Chondrocyte (in vitro differentiated cells): ENCODE data around the gene SYTL3. TPM values are rescaled to one million over a fixed set of nuclear protein-coding genes. Genes with fewer than 3 reads are reported as not detected.
"Not testable (repeated sequence)": the region's sequence is repeated elsewhere in the genome, so short reads cannot be mapped to it uniquely, and the experiment has no call there.

ENCODE experiments used
- DNase-seq: peaks from one replicate; pipeline ENCODE4 v3.0.0; 2021; ENCODE audit warnings: mixed read lengths, low spot score
- H3K27ac Mint-ChIP-seq: one replicate; pipeline ENCODE4 v1.8.0; 2021; ENCODE audit warnings: mild to moderate bottlenecking, moderate library complexity, mixed read lengths; ENCODE audit not compliant: unreplicated experiment
- H3K27me3 Mint-ChIP-seq: 2 replicates; pipeline ENCODE4 v1.8.0; 2021; ENCODE audit warnings: low read depth, mixed read lengths
- H3K36me3 Mint-ChIP-seq: 2 replicates; pipeline ENCODE4 v1.8.0; 2021; ENCODE audit warnings: low read depth, mixed read lengths
- H3K4me1 Mint-ChIP-seq: 2 replicates; pipeline ENCODE4 v1.8.0; 2021; ENCODE audit warnings: low read depth, mild to moderate bottlenecking, mixed read lengths
- H3K4me3 Mint-ChIP-seq: one replicate; pipeline ENCODE4 v1.8.0; 2021; ENCODE audit warnings: mild to moderate bottlenecking, moderate library complexity, mixed read lengths; ENCODE audit not compliant: unreplicated experiment
- H3K9me3 Mint-ChIP-seq: 2 replicates; pipeline ENCODE4 v1.8.0; 2021; ENCODE audit warnings: low read depth, mixed read lengths
- CTCF ChIP-seq: fragments of 200-600 bp; sonication (generic); IDR thresholded peaks from 2 replicates; pipeline ENCODE4 v1.5.0; 2021; ENCODE audit warnings: antibody characterized with exemption, mild to moderate bottlenecking, moderate library complexity
- total RNA-seq: library from RNA; stranded (reverse); gene quantifications from 3 replicates; pipeline ENCODE4 v1.2.1, GENCODE V29; 2021

Gene SYTL3
- total RNA-seq, 1 donor from 2014 or later = 1.4 TPM

DNA sequence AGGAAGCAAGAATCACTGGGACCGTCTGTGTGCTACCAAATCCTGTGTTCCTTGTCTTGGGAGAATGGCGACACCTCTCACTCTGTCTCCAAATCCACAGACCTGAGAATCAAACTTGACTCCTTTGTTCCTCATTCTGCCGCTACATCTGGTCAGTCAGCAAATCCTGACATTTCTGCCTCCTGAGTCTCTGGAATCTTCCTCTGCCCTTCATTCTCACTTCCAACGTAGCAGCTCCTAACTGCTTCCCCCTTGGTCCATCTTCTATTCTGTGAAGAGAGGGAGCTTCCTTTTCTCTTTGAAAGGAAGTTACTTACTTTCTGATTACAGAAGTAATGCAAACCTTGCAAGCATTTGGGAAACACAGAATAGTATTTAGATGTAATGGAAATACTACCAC is 37.7 kb downstream of the SYTL3 start:
- H3K27me3 Mint-ChIP-seq = peaks cover 2% of the 10 kb centered on the region

DNA sequence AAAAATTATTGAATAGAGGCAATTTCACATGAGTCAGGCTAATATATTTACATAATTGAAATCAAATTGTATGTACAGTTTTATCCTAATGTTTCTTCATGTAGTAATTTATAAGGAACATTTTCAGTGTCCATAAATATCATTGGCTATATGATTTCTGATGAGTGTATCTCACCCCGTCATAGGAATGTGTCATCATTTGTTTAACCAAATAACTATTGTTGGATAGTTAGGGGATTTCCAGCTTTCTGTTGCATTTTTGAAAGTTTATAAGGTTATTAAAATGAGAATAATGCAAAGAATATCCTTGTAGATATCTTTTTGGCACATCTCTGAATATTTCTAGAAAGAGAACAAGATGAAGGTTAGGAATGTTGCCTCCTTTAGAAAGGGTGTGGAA is 39.0 kb downstream of the SYTL3 start:
- DNase-seq = no peak
- no peak for TF ChIP-seq CTCF
- Mint-ChIP-seq H3K9me3 (no peaks in the 10 kb centered on the region), H3K27ac (no peak overlapping the region), H3K36me3 (no peaks in the 10 kb centered on the region), H3K4me1 (no peaks in the 10 kb centered on the region), H3K27me3 (peaks cover 2% of the 10 kb centered on the region), H3K4me3 (no peak overlapping the region)

More for the DNA sequence above, 37.7 kb downstream of the SYTL3 start:
- Mint-ChIP-seq H3K4me1 (no peaks in the 10 kb centered on the region), H3K36me3 (no peaks in the 10 kb centered on the region), H3K4me3 (no peak overlapping the region), H3K9me3 (no peaks in the 10 kb centered on the region), H3K27ac (no peak overlapping the region)
- no peak for DNase-seq
- no peak for TF ChIP-seq CTCF

DNA sequence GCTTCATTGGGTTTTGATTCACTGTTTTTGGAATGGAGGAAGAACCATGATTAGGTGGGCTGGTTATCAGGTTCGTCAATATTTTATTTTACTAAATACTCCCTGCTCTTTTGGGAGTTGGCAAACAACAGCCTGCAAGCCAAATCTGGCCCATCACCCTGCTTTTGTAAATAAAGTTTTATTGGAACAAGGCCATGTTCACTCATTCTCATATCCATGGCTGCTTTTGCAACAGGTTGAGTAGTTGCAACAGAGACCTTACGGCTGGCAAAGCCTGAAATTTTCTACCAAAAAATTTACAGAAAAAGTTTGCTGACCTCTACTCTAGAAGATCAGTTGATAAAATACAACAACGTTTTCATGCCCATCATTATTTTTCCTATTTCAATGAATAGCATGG is 45.1 kb downstream of the SYTL3 start:
- peaks cover 5% of the 10 kb centered on the region for H3K4me1 Mint-ChIP-seq
- no peak overlapping the region for H3K4me3 Mint-ChIP-seq
- no peak for DNase-seq
- no peaks in the 10 kb centered on the region for H3K27me3 Mint-ChIP-seq
- H3K36me3 Mint-ChIP-seq = no peaks in the 10 kb centered on the region
- H3K9me3 Mint-ChIP-seq = peaks cover 3% of the 10 kb centered on the region
- no peak overlapping the region for H3K27ac Mint-ChIP-seq
- TF ChIP-seq CTCF = no peak

DNA sequence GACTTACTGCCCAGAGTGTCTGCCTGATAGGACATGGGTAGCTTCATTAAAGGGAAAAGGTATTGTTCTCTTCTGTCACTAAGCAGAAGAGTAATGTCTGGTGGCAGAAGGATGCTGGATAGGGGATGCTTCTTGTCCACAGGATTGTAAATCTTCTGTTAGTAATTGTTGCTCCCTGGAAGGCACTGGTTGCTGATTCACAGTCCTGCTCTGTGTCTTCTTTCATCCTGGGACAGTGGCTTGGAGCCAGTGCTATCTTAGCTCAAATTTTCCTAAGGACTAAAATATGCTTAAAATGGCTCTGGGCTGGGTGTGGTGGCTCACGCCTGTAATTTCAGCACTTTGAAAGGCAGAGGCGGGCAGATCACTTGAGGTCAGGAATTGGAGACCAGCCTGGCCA is 48.0 kb downstream of the SYTL3 start:
- no peak for DNase-seq
- H3K4me3 Mint-ChIP-seq = no peak overlapping the region
- peak overlapping the region; percentile 27 for H3K27ac Mint-ChIP-seq

DNA sequence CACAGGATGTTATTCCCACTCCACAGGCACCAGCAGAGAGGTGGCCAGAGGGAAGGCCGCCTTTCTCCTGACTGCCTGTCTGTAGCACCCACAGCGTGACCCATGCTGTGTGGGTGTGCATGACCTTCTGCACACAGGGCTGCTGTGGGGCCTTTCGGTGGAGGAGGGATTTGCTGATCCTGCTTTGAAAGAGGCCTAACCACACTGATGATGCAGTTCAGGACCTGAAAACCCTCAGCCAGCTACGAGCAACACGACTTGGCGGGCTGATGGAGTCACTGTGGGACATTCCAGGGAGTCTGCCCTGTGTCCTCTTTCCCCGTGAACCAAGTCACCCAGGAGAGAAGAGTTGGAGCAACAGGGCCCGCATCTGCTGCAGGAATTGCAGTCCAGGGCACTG is 49.1 kb downstream of the SYTL3 start:
- H3K36me3 Mint-ChIP-seq = no peaks in the 10 kb centered on the region
- H3K9me3 Mint-ChIP-seq = peaks cover 3% of the 10 kb centered on the region
- no peak for TF ChIP-seq CTCF
- H3K4me3 Mint-ChIP-seq = no peak overlapping the region
- no peaks in the 10 kb centered on the region for H3K27me3 Mint-ChIP-seq
- H3K4me1 Mint-ChIP-seq = peaks cover 5% of the 10 kb centered on the region
- no peak for DNase-seq
- no peak overlapping the region for H3K27ac Mint-ChIP-seq

More for the DNA sequence above, 48.0 kb downstream of the SYTL3 start:
- no peak for TF ChIP-seq CTCF
- Mint-ChIP-seq H3K9me3 (peaks cover 3% of the 10 kb centered on the region), H3K27me3 (no peaks in the 10 kb centered on the region), H3K36me3 (no peaks in the 10 kb centered on the region), H3K4me1 (peaks cover 5% of the 10 kb centered on the region)

DNA sequence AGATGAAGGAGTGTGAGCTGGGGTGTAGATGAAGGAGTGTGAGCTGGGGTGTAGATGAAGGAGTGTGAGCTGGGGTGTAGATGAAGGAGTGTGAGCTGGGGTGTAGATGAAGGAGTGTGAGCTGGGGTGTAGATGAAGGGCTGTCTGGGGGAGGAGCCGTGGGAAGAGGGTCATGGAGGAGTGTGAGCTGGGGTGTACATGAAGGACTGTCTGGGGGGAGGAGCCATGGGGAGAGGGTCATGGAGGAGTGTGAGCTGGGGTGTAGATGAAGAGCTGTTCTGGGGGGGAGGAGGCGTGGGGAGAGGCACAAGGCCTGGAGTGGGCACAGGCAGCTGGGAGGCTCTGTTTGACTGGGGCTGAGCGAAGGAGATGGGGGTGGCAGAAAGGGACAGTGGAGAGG is 51.4 kb downstream of the SYTL3 start:
- H3K27ac Mint-ChIP-seq, DNase-seq, H3K4me3 Mint-ChIP-seq, H3K9me3 Mint-ChIP-seq, H3K27me3 Mint-ChIP-seq, H3K36me3 Mint-ChIP-seq: not testable (repeated sequence)
- peaks cover 17% of the 10 kb centered on the region for H3K4me1 Mint-ChIP-seq
